ENCODE results near the gene SHF.

- no peak for TF ChIP-seq EZH2 (IDR thresholded peaks at IDR 0.05; ENCODE audit: insufficient read depth, poor library complexity, severe bottlenecking)
- TF ChIP-seq EZH2phosphoT487 (IDR thresholded peaks at IDR 0.05; ENCODE audit: insufficient read depth, low read depth): no peak
These were observed 61.1 kb downstream of the SHF start for GRCh38 chr15:45126535-45127158.
